Loucy (cell line): ENCODE measurements around the gene SEMA3F.

Source experiments
- H2AFZ ChIP-seq: fragments of 200-600 bp; sonication (generic); 2 replicates; pipeline ENCODE4 v1.6.0; 2016; ENCODE audit warnings: antibody characterized with exemption, mild to moderate bottlenecking, low read length, moderate library complexity
- H3F3A ChIP-seq: fragments of 200-600 bp; 2 replicates; pipeline ENCODE4 v1.6.0; 2016; ENCODE audit warnings: antibody characterized with exemption, low read depth, mild to moderate bottlenecking
- H3K27me3 ChIP-seq: fragments of 200-600 bp; sonication (generic); 2 replicates; pipeline ENCODE4 v1.6.1; 2014; ENCODE audit warnings: low read length, mild to moderate bottlenecking; ENCODE audit not compliant: insufficient read depth, poor library complexity, severe bottlenecking
- H3K36me3 ChIP-seq: fragments of 200-600 bp; sonication (generic); 2 replicates; pipeline ENCODE4 v1.6.1; 2016; ENCODE audit warnings: low read length; ENCODE audit not compliant: insufficient read depth
- H3K4me1 ChIP-seq: fragments of 200-600 bp; sonication (generic); 2 replicates; pipeline ENCODE4 v1.5.1; 2014; ENCODE audit warnings: low read length, mild to moderate bottlenecking; ENCODE audit not compliant: insufficient read depth, poor library complexity, severe bottlenecking
- H3K4me2 ChIP-seq: fragments of 200-600 bp; sonication (generic); 2 replicates; pipeline ENCODE4 v1.6.0; 2014; ENCODE audit warnings: antibody characterized with exemption, low read length, low read depth, mild to moderate bottlenecking; ENCODE audit not compliant: poor library complexity, severe bottlenecking
- H3K4me3 ChIP-seq: fragments of 200-600 bp; sonication (generic); 2 replicates; pipeline ENCODE4 v1.5.1; 2014; ENCODE audit warnings: low read length, mild to moderate bottlenecking, mixed read lengths; ENCODE audit not compliant: poor library complexity, severe bottlenecking
- H3K79me2 ChIP-seq: fragments of 200-600 bp; sonication (generic); 2 replicates; pipeline ENCODE4 v1.6.1; 2014; ENCODE audit warnings: low read length; ENCODE audit not compliant: insufficient read depth
- H3K9ac ChIP-seq: fragments of 200-600 bp; sonication (generic); 2 replicates; pipeline ENCODE4 v1.6.0; 2014; ENCODE audit warnings: mild to moderate bottlenecking, low read depth, low read length, moderate library complexity; ENCODE audit not compliant: poor library complexity, severe bottlenecking
- H3K9me2 ChIP-seq: fragments of 200-600 bp; sonication (generic); replicated peaks from 2 replicates; pipeline ENCODE4 v1.6.1; 2016; ENCODE audit warnings: low read depth, low read length, mixed read lengths
- H3K9me3 ChIP-seq: fragments of 200-600 bp; sonication (generic); 2 replicates; pipeline ENCODE4 v1.6.1; 2014; ENCODE audit warnings: mild to moderate bottlenecking, antibody characterized with exemption, low read length, low read depth; ENCODE audit not compliant: insufficient read depth
- H4K20me1 ChIP-seq: fragments of 200-600 bp; sonication (generic); 2 replicates; pipeline ENCODE4 v1.6.0; 2014; ENCODE audit warnings: antibody characterized with exemption, low read length, mild to moderate bottlenecking; ENCODE audit not compliant: insufficient read depth, poor library complexity, severe bottlenecking
- EZH2phosphoT487 ChIP-seq: fragments of 200-600 bp; IDR thresholded peaks from 2 replicates; pipeline ENCODE4 v1.6.1; 2018; ENCODE audit warnings: antibody characterized with exemption, mild to moderate bottlenecking, moderate library complexity, borderline replicate concordance
- TF ChIP-seq, protein P1 (sequence below): fragments of 200-600 bp; sonication (generic); conservative IDR thresholded peaks from 2 replicates; pipeline ENCODE4 v1.5.1; 2014; ENCODE audit warnings: mild to moderate bottlenecking, antibody characterized with exemption, low read length

SEMA3F gene

DNA sequence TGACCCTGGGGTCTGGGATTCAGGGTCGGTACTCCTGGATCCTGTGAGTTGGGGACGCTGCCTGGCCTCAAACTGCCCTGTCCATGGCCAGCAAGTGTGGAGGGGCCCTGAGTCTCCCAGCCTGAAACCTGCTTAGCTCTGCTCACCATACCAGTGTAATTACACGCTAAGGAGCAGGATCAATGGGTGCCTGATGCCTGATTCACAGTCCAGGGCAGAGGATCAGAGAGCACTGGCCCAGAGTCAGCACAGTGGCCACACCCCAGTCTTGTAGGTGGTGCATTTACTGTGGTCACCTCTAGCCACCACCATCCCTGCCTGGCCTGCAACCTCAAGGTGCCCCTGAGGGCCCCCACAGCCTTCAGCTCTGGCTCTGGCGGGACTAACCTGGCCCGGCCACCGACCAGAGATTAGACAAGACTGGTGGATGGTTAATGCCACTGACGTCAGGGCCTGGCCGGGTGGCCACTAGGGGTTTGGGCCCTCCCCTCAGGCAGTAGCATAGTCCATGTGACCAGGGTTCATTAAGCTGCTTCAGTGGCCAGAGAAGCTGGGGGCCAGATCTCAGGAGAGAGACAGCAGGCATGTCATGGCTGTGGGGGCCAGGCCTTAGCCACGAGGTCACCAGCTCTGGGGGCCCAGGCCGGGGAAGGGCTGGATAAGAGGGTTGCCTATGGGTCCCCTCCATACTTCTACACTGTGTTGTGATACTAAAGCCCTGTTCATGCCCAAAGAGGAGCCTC is 46.6 kb downstream of the SEMA3F start:
- Histone ChIP-seq H3K9me3 (no peaks in the 10 kb centered on the region), H4K20me1 (no peaks in the 10 kb centered on the region), H3F3A (no peaks in the 10 kb centered on the region), H3K9me2 (no peaks in the 10 kb centered on the region), H3K4me2 (no peak overlapping the region), H3K79me2 (no peaks in the 10 kb centered on the region), H3K36me3 (no peaks in the 10 kb centered on the region), H3K27me3 (no peaks in the 10 kb centered on the region), H3K9ac (no peak overlapping the region), H3K4me1 (no peaks in the 10 kb centered on the region), H3K4me3 (no peak overlapping the region), H2AFZ (no peak overlapping the region)
- TF ChIP-seq, protein P1, sequence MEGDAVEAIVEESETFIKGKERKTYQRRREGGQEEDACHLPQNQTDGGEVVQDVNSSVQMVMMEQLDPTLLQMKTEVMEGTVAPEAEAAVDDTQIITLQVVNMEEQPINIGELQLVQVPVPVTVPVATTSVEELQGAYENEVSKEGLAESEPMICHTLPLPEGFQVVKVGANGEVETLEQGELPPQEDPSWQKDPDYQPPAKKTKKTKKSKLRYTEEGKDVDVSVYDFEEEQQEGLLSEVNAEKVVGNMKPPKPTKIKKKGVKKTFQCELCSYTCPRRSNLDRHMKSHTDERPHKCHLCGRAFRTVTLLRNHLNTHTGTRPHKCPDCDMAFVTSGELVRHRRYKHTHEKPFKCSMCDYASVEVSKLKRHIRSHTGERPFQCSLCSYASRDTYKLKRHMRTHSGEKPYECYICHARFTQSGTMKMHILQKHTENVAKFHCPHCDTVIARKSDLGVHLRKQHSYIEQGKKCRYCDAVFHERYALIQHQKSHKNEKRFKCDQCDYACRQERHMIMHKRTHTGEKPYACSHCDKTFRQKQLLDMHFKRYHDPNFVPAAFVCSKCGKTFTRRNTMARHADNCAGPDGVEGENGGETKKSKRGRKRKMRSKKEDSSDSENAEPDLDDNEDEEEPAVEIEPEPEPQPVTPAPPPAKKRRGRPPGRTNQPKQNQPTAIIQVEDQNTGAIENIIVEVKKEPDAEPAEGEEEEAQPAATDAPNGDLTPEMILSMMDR = no peak
- no peak for TF ChIP-seq EZH2phosphoT487

DNA sequence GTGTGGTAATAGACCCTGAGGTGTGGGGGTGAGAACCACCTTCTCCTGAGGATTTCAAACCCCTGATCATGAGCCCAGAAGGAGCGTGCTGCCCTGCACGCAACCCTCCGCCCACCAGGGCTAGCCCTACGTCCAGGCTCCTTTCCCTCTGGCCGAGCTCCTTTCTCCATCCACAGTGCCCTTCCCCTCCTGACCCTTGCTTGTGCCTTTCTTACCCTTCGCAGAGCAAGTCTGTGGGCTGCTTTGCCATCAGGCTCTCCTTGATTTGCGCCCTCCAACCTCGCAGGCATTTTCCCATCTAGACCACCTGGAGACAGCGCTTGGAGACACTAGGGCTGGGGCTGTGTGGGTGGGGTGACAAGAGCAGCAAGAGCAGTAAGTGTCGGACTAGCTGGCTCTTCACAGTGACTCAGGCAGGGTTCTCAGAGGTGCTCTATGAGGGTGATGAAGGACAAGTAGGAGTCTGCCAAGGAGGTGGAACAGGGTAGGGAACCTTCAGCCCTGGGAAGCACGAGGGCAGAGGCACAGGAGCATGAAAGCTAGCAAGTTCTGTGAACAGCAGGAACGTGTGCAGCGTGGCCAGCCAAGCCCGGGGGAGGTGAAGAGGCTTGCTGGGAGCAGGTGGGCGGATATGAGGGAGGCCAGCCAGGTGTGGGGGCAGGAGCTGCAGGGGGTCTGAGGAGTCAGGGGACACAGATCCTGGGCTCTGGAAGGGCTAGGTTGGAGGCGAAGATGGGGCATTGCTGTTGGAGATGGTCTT is 47.4 kb downstream of the SEMA3F start:
- Histone ChIP-seq H3K9me3 (no peaks in the 10 kb centered on the region), H3K4me3 (no peak overlapping the region), H3K4me2 (no peak overlapping the region), H3K79me2 (no peaks in the 10 kb centered on the region), H3K27me3 (no peaks in the 10 kb centered on the region), H2AFZ (no peak overlapping the region), H3K9me2 (no peaks in the 10 kb centered on the region), H4K20me1 (no peaks in the 10 kb centered on the region), H3K9ac (no peak overlapping the region), H3K36me3 (no peaks in the 10 kb centered on the region), H3K4me1 (no peaks in the 10 kb centered on the region), H3F3A (no peaks in the 10 kb centered on the region)
- no peak for TF ChIP-seq EZH2phosphoT487
- TF ChIP-seq, protein P1 = no peak

DNA sequence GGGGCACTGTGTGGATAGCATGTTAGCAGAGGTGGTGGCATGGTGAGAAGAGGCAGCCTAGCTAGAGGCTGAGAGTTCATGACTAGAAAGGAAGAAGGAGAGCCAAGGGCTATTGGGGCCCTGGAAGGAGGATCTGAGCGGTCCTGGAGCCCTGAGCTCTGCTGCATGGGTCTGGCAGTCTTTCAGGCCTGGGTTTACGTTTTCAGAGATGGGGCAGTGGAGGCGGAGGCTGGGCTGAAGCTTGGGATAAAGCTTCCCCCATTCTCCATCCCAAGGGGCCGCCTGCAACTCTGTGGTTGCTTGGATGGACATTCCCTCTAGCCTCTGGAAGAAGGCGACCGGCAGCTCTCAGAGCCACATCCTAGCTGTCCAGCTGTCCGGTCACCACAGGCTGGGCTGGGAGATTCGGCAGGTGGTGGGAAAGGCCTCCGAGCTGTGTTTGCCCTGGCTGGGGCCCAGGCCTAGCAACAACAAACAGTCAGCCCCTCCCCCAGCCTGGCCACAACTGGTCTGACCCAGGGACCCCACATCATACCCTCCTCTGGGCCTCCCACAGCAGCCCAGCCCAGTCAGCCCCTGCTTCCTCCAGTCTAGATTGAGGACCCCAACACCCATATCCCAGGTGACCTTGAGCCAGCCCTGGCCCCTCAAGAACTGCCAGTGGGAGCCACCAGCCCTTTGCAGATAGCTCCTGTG is 48.1 kb downstream of the SEMA3F start:
- TF ChIP-seq, protein P1 = no peak
- no peak for TF ChIP-seq EZH2phosphoT487
- Histone ChIP-seq H2AFZ (no peak overlapping the region), H3K9me3 (no peaks in the 10 kb centered on the region), H3K9me2 (no peaks in the 10 kb centered on the region), H3K4me2 (no peak overlapping the region), H3K9ac (no peak overlapping the region), H3K79me2 (no peaks in the 10 kb centered on the region), H4K20me1 (no peaks in the 10 kb centered on the region), H3K4me1 (no peaks in the 10 kb centered on the region), H3K27me3 (no peaks in the 10 kb centered on the region), H3K36me3 (no peaks in the 10 kb centered on the region), H3K4me3 (no peak overlapping the region), H3F3A (no peaks in the 10 kb centered on the region)
